Kidney (tissue), 14 donors: ENCODE results near the gene ALK. TPM values are rescaled to one million over a fixed set of nuclear protein-coding genes. Genes with fewer than 3 reads are reported as not detected.

ENCODE experiments used
- DNase-seq, 5 donors: peaks; one replicate each; pipeline ENCODE4 v3.0.0-alpha.2; 2013 to 2020
- FAIRE-seq: peaks from 2 replicates; lab custom pipeline; 2012; peaks lifted over from hg19 to GRCh38; lab: Jason Lieb, UNC
- H3K27ac ChIP-seq, 2 donors: one replicate each; pipeline ENCODE4 v1.7.0; 2013; ENCODE audit warnings: low read depth in 2 of 2, low read length in 2 of 2, inconsistent platforms in 1 of 2
- H3K27me3 ChIP-seq: one replicate; pipeline ENCODE4 v1.7.1; 2013; ENCODE audit warnings: low read length, inconsistent platforms; ENCODE audit not compliant: control insufficient read depth, insufficient read depth
- H3K36me3 ChIP-seq, 3 donors: one replicate each; pipeline versions ENCODE4 v1.7.0 to v1.7.1; 2013; ENCODE audit warnings: low read length in 3 of 3, control low read depth in 1 of 3, inconsistent platforms in 1 of 3; ENCODE audit not compliant: insufficient read depth in 3 of 3, control insufficient read depth in 2 of 3
- H3K4me1 ChIP-seq, 3 donors: one replicate each; pipeline versions ENCODE4 v1.7.0 to v1.7.1; 2013; ENCODE audit warnings: low read length in 3 of 3, inconsistent platforms in 1 of 3, low read depth in 1 of 3; ENCODE audit not compliant: control insufficient read depth in 2 of 3, insufficient read depth in 2 of 3
- H3K4me3 ChIP-seq, 3 donors: one replicate each; pipeline versions ENCODE4 v1.7.0 to v1.8.1; 2013; ENCODE audit warnings: low read length in 3 of 3, control low read depth in 1 of 3, inconsistent platforms in 1 of 3
- H3K9ac ChIP-seq, 3 donors: one replicate each; pipeline versions ENCODE4 v1.7.0 to v1.7.1; 2013; ENCODE audit warnings: low read length in 3 of 3, control low read depth in 1 of 3, inconsistent platforms in 1 of 3
- H3K9me3 ChIP-seq, 3 donors: one replicate each; pipeline versions ENCODE4 v1.7.0 to v1.7.1; 2013; ENCODE audit warnings: low read length in 3 of 3, control low read depth in 1 of 3, inconsistent platforms in 1 of 3; ENCODE audit not compliant: control insufficient read depth in 2 of 3, insufficient read depth in 1 of 3
- CTCF ChIP-seq: IDR thresholded peaks from 3 replicates; pipeline ENCODE4 v1.5.1; 2012; ENCODE audit warnings: mild to moderate bottlenecking, moderate library complexity, borderline replicate concordance; ENCODE audit not compliant: insufficient read depth; ENCODE audit errors: extremely low read depth
- intact Hi-C: fragments of 100-400 bp; cut with DNase I; formaldehyde crosslinking; loops from one replicate; pipeline ENCODE4 v1.11.1; 2022
- polyA plus RNA-seq: library from polyadenylated mRNA; stranded (reverse); fragments of 350-450 nt; fragmentation: Illumina TruSeq; extraction: RNeasy Lipid Tissue Mini Kit (QIAGEN cat#74804); gene quantifications from one replicate; pipeline ENCODE4 v1.2.3, GENCODE V29; 2014; ENCODE audit warnings: low read depth, low replicate concordance; ENCODE audit not compliant: insufficient read depth
- total RNA-seq: library from RNA; stranded (reverse); fragmentation: NEBNext Ultra II Directional; extraction: Animal tissue kit (Norgen Biotek cat#: 25700); gene quantifications from one replicate; pipeline ENCODE4 v1.2.1, GENCODE V29; 2021
- donor health status: control.
- donor health status: control.
- donor health status: control.
- donor health status: control.
- donor health status: control.
- donor health status: DM: yes; HTN: yes; CAD: no.
- donor health status: Normal renal cell carcinoma (clear cell type).

The ALK gene
- total and polyA plus RNA-seq, 2 donors from 2014 or later, result 0.13 TPM; not detected in 1

GRCh38 chr2:29617351-29617750, 304.0 kb downstream of the ALK start:
- intact Hi-C loops, result no loop called here
- no peak for FAIRE-seq
- H3K4me3 ChIP-seq, result no peak overlapping the region
- no peaks in the 10 kb centered on the region for H3K36me3 ChIP-seq
- H3K4me1 ChIP-seq, result no peaks in the 10 kb centered on the region
- H3K27ac ChIP-seq, result no peak overlapping the region
- no peak for TF ChIP-seq CTCF
- no peak for DNase-seq
- no peak overlapping the region for H3K9ac ChIP-seq
- H3K27me3 ChIP-seq, result no peaks in the 10 kb centered on the region
- H3K9me3 ChIP-seq, result no peaks in the 10 kb centered on the region

GRCh38 chr2:29616569-29616968, 304.8 kb downstream of the ALK start:
- TF ChIP-seq CTCF, result no peak
- no peaks in the 10 kb centered on the region for H3K27me3 ChIP-seq
- H3K36me3 ChIP-seq, result no peaks in the 10 kb centered on the region
- H3K27ac ChIP-seq, result no peak overlapping the region
- H3K4me3 ChIP-seq, result no peak overlapping the region
- DNase-seq, result no peak
- FAIRE-seq, result no peak
- H3K9me3 ChIP-seq, result no peaks in the 10 kb centered on the region
- no peak overlapping the region for H3K9ac ChIP-seq
- intact Hi-C loops, result no loop called here
- H3K4me1 ChIP-seq, result no peaks in the 10 kb centered on the region

GRCh38 chr2:29615841-29616240, 305.5 kb downstream of the ALK start:
- FAIRE-seq (no peak), DNase-seq (peak in 1 of 5 donors; percentile 29)
- H3K4me3 ChIP-seq, result no peak overlapping the region
- H3K36me3 ChIP-seq, result no peaks in the 10 kb centered on the region
- no peak for TF ChIP-seq CTCF
- no peak overlapping the region for H3K27ac ChIP-seq
- no peaks in the 10 kb centered on the region for H3K27me3 ChIP-seq
- no peak overlapping the region for H3K9ac ChIP-seq
- H3K9me3 ChIP-seq, result no peaks in the 10 kb centered on the region
- intact Hi-C loops, result no loop called here
- no peaks in the 10 kb centered on the region for H3K4me1 ChIP-seq

- no peak for TF ChIP-seq CTCF
- Histone ChIP-seq H3K4me3 (no peak overlapping the region), H3K9ac (no peak overlapping the region), H3K9me3 (no peaks in the 10 kb centered on the region), H3K36me3 (no peaks in the 10 kb centered on the region), H3K4me1 (no peaks in the 10 kb centered on the region), H3K27ac (no peak overlapping the region), H3K27me3 (no peaks in the 10 kb centered on the region)
- DNase-seq (no peak), FAIRE-seq (no peak)
- intact Hi-C loops, result no loop called here
These were observed 306.2 kb downstream of the ALK start for GRCh38 chr2:29615183-29615582.
